Thyroid gland (tissue), 4 donors: ENCODE results near the gene PLD6.

Source experiments
- POLR2A ChIP-seq, 2 donors: fragments of 450-650 bp; IDR thresholded peaks; one replicate each; pipeline ENCODE4 v1.6.1; 2017; ENCODE audit warnings: antibody characterized with exemption in 2 of 2, mild to moderate bottlenecking in 2 of 2, moderate library complexity in 1 of 2
- TF ChIP-seq, protein P1 (sequence below), 6 experiments: fragments of 200-600 bp in 3 of 6; fragments of 450-650 bp in 3 of 6; sonication (generic) in 3 of 6; IDR thresholded peaks; one replicate each; pipeline ENCODE4 v1.5.1; 2016 to 2019; ENCODE audit warnings: antibody characterized with exemption in 6 of 6, mild to moderate bottlenecking in 2 of 6, inconsistent platforms in 1 of 6, moderate library complexity in 1 of 6

DNA sequence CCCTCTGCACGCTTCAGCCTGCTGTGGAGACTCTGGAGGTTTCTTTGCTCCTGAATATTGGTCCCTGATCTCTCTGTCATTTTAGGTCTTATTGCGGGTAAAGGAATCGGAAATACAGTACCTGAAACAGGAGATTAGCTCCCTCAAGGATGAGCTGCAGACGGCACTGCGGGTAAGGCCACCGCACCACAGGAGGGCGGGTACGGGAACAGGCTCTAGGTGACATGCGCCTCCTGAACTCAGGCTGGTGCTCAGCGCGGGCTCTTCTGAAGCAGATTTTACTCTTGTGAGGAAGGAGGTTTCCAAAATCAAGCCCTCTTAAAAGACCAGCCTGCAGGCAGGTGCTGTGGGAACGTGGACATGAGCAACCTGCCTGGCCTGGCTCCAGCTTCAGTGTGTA is 29.8 kb downstream of the PLD6 start:
- TF ChIP-seq POLR2A (IDR thresholded peaks at IDR 0.05) = no peak
- TF ChIP-seq, protein P1, sequence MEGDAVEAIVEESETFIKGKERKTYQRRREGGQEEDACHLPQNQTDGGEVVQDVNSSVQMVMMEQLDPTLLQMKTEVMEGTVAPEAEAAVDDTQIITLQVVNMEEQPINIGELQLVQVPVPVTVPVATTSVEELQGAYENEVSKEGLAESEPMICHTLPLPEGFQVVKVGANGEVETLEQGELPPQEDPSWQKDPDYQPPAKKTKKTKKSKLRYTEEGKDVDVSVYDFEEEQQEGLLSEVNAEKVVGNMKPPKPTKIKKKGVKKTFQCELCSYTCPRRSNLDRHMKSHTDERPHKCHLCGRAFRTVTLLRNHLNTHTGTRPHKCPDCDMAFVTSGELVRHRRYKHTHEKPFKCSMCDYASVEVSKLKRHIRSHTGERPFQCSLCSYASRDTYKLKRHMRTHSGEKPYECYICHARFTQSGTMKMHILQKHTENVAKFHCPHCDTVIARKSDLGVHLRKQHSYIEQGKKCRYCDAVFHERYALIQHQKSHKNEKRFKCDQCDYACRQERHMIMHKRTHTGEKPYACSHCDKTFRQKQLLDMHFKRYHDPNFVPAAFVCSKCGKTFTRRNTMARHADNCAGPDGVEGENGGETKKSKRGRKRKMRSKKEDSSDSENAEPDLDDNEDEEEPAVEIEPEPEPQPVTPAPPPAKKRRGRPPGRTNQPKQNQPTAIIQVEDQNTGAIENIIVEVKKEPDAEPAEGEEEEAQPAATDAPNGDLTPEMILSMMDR (IDR thresholded peaks at IDR 0.05) = no peak
